Rectal smooth muscle tissue (tissue), 1 donor: ENCODE measurements around the gene HSD17B13.
"Not testable (repeated sequence)": the region's sequence is repeated elsewhere in the genome, so short reads cannot be mapped to it uniquely, and the experiment has no call there.

ENCODE experiments used
- H3K27ac ChIP-seq: one replicate; pipeline ENCODE4 v1.7.0; 2013; ENCODE audit warnings: low read depth, low read length, inconsistent platforms
- H3K27me3 ChIP-seq: one replicate; pipeline ENCODE4 v1.7.0; 2013; ENCODE audit warnings: low read length; ENCODE audit not compliant: control insufficient read depth, insufficient read depth
- H3K36me3 ChIP-seq: one replicate; pipeline ENCODE4 v1.7.0; 2013; ENCODE audit warnings: low read length; ENCODE audit not compliant: control insufficient read depth, insufficient read depth
- H3K4me1 ChIP-seq: one replicate; pipeline ENCODE4 v1.7.0; 2013; ENCODE audit warnings: low read length; ENCODE audit not compliant: control insufficient read depth, insufficient read depth
- H3K4me3 ChIP-seq: one replicate; pipeline ENCODE4 v1.7.0; 2013; ENCODE audit warnings: low read length
- H3K9ac ChIP-seq: one replicate; pipeline ENCODE4 v1.7.0; 2013; ENCODE audit warnings: low read length

The HSD17B13 gene

GRCh38 chr4:87341954-87342635, 19.4 kb upstream of the HSD17B13 start:
- not testable (repeated sequence) for H3K27ac ChIP-seq, H3K36me3 ChIP-seq, H3K4me1 ChIP-seq, H3K9ac ChIP-seq, H3K27me3 ChIP-seq, H3K4me3 ChIP-seq

GRCh38 chr4:87339440-87339839, 16.8 kb upstream of the HSD17B13 start:
- no peaks in the 10 kb centered on the region for H3K27me3 ChIP-seq
- H3K36me3 ChIP-seq = peaks cover 5% of the 10 kb centered on the region

GRCh38 chr4:87337361-87337760, 14.7 kb upstream of the HSD17B13 start:
- H3K9ac ChIP-seq = no peak overlapping the region
- H3K27ac ChIP-seq = no peak overlapping the region
- H3K4me1 ChIP-seq = no peaks in the 10 kb centered on the region
- peaks cover 5% of the 10 kb centered on the region for H3K36me3 ChIP-seq
- H3K4me3 ChIP-seq = no peak overlapping the region
- H3K27me3 ChIP-seq = no peaks in the 10 kb centered on the region

More at GRCh38 chr4:87339440-87339839, 16.8 kb upstream of the HSD17B13 start:
- Histone ChIP-seq H3K4me3 (no peak overlapping the region), H3K4me1 (no peaks in the 10 kb centered on the region), H3K27ac (no peak overlapping the region), H3K9ac (no peak overlapping the region)

- H3K36me3 ChIP-seq = peaks cover 3% of the 10 kb centered on the region
- no peak overlapping the region for H3K9ac ChIP-seq
- no peaks in the 10 kb centered on the region for H3K4me1 ChIP-seq
- no peak overlapping the region for H3K27ac ChIP-seq
- no peaks in the 10 kb centered on the region for H3K27me3 ChIP-seq
- H3K4me3 ChIP-seq = no peak overlapping the region
Observed at GRCh38 chr4:87333267-87333666, 10.6 kb upstream of the HSD17B13 start.

- H3K36me3 ChIP-seq = no peaks in the 10 kb centered on the region
- no peaks in the 10 kb centered on the region for H3K27me3 ChIP-seq
- no peaks in the 10 kb centered on the region for H3K4me1 ChIP-seq
- no peak overlapping the region for H3K27ac ChIP-seq
- no peak overlapping the region for H3K4me3 ChIP-seq
- no peak overlapping the region for H3K9ac ChIP-seq
Observed at GRCh38 chr4:87330761-87331160, 8.1 kb upstream of the HSD17B13 start.

- H3K36me3 ChIP-seq = no peaks in the 10 kb centered on the region
- H3K9ac ChIP-seq = no peak overlapping the region
- H3K27ac ChIP-seq = no peak overlapping the region
- H3K4me1 ChIP-seq = no peaks in the 10 kb centered on the region
- H3K4me3 ChIP-seq = no peak overlapping the region
- no peaks in the 10 kb centered on the region for H3K27me3 ChIP-seq
Observed at GRCh38 chr4:87327136-87327535, 4.5 kb upstream of the HSD17B13 start.

GRCh38 chr4:87326460-87326859, 3.8 kb upstream of the HSD17B13 start:
- H3K4me3 ChIP-seq = no peak overlapping the region
- H3K27ac ChIP-seq = no peak overlapping the region
- H3K27me3 ChIP-seq = no peaks in the 10 kb centered on the region
- no peaks in the 10 kb centered on the region for H3K36me3 ChIP-seq
- no peak overlapping the region for H3K9ac ChIP-seq
- H3K4me1 ChIP-seq = no peaks in the 10 kb centered on the region

- no peak overlapping the region for H3K4me3 ChIP-seq
- H3K9ac ChIP-seq = no peak overlapping the region
- H3K36me3 ChIP-seq = no peaks in the 10 kb centered on the region
- H3K27ac ChIP-seq = no peak overlapping the region
- no peaks in the 10 kb centered on the region for H3K27me3 ChIP-seq
- no peaks in the 10 kb centered on the region for H3K4me1 ChIP-seq
Observed at GRCh38 chr4:87321888-87322287, 794 bp downstream of the HSD17B13 start.

GRCh38 chr4:87317527-87317926, 5.2 kb downstream of the HSD17B13 start:
- Histone ChIP-seq H3K9ac (no peak overlapping the region), H3K27ac (no peak overlapping the region), H3K27me3 (no peaks in the 10 kb centered on the region)

GRCh38 chr4:87316961-87317360, 5.7 kb downstream of the HSD17B13 start:
- H3K27ac ChIP-seq = no peak overlapping the region
- no peaks in the 10 kb centered on the region for H3K27me3 ChIP-seq
- no peak overlapping the region for H3K4me3 ChIP-seq
- no peak overlapping the region for H3K9ac ChIP-seq
- H3K36me3 ChIP-seq = no peaks in the 10 kb centered on the region
- no peaks in the 10 kb centered on the region for H3K4me1 ChIP-seq

More at GRCh38 chr4:87317527-87317926, 5.2 kb downstream of the HSD17B13 start:
- Histone ChIP-seq H3K36me3 (no peaks in the 10 kb centered on the region), H3K4me3 (no peak overlapping the region), H3K4me1 (no peaks in the 10 kb centered on the region)

GRCh38 chr4:87315000-87315399, 7.7 kb downstream of the HSD17B13 start:
- H3K4me1 ChIP-seq, H3K27me3 ChIP-seq, H3K27ac ChIP-seq, H3K9ac ChIP-seq, H3K4me3 ChIP-seq, H3K36me3 ChIP-seq: not testable (repeated sequence)

- no peak overlapping the region for H3K27ac ChIP-seq
- H3K27me3 ChIP-seq = no peaks in the 10 kb centered on the region
- H3K4me1 ChIP-seq = no peaks in the 10 kb centered on the region
- no peak overlapping the region for H3K9ac ChIP-seq
- no peak overlapping the region for H3K4me3 ChIP-seq
- H3K36me3 ChIP-seq = no peaks in the 10 kb centered on the region
Observed at GRCh38 chr4:87313756-87314155, 8.9 kb downstream of the HSD17B13 start.

- H3K27ac ChIP-seq = no peak overlapping the region
Observed at GRCh38 chr4:87311684-87312083, 11.0 kb downstream of the HSD17B13 start.

More at GRCh38 chr4:87311684-87312083, 11.0 kb downstream of the HSD17B13 start:
- Histone ChIP-seq H3K27me3 (no peaks in the 10 kb centered on the region), H3K4me1 (no peaks in the 10 kb centered on the region), H3K36me3 (no peaks in the 10 kb centered on the region), H3K4me3 (no peak overlapping the region), H3K9ac (no peak overlapping the region)
